IMR-90 (cell line): ENCODE results near the gene CCDC175. TPM values are rescaled to one million over a fixed set of nuclear protein-coding genes. Genes with fewer than 3 reads are reported as not detected.

Source experiments
- ATAC-seq: fragments of 200-7000 bp; cut with Tn5 transposase; 2 replicates; pipeline ENCODE4 v1.9.1; 2020; ENCODE audit warnings: low read depth, mild to moderate bottlenecking, moderate library complexity
- BruUV-seq: library from RNA; stranded (reverse); fragments of 400-500 nt; replicated peaks from 2 replicates; lab custom pipeline; 2021; lab: Mats Ljungman, UMichigan
- CTCF ChIA-PET: fragments of 300-600 bp; formaldehyde crosslinking; extraction: SDS; loops from one replicate; lab custom pipeline; 2021; ENCODE audit warnings: antibody characterized with exemption; lab: Yijun Ruan, JAX
- POLR2A ChIA-PET: fragments of 300-600 bp; sonication (Branson Sonifier 250); formaldehyde crosslinking; loops from one replicate; lab custom pipeline; 2022; ENCODE audit warnings: antibody characterized with exemption; ENCODE audit not compliant: unreplicated experiment; lab: Charles Lee
- DNase-seq: peaks from one replicate; pipeline ENCODE4 v3.0.0; 2013
- H2AFZ ChIP-seq: replicated peaks from 2 replicates; pipeline ENCODE3; 2013; ENCODE audit warnings: low read length, mild to moderate bottlenecking; ENCODE audit not compliant: poor library complexity
- H2AK5ac ChIP-seq: 2 replicates; pipeline ENCODE4 v1.6.1; 2013; ENCODE audit warnings: low read depth, low read length, inconsistent platforms
- H2AK9ac ChIP-seq: replicated peaks from 2 replicates; pipeline ENCODE3; 2013; ENCODE audit warnings: mild to moderate bottlenecking, low read depth, low read length, moderate library complexity; ENCODE audit not compliant: poor library complexity
- H2BK120ac ChIP-seq: 2 replicates; pipeline ENCODE4 v1.6.1; 2013; ENCODE audit warnings: low read depth, low read length, inconsistent platforms
- H2BK15ac ChIP-seq: 3 replicates; pipeline ENCODE4 v1.6.1; 2013; ENCODE audit warnings: low read depth, low read length, inconsistent platforms
- H2BK20ac ChIP-seq: 2 replicates; pipeline ENCODE4 v1.6.1; 2013; ENCODE audit warnings: low read depth, mild to moderate bottlenecking, inconsistent platforms, low read length, moderate library complexity
- H2BK5ac ChIP-seq: 2 replicates; pipeline ENCODE4 v1.6.1; 2013; ENCODE audit warnings: mild to moderate bottlenecking, low read depth, low read length, inconsistent platforms; ENCODE audit not compliant: poor library complexity, severe bottlenecking
- H3K14ac ChIP-seq: replicated peaks from 2 replicates; pipeline ENCODE4 v1.6.1; 2013; ENCODE audit warnings: low read depth, low read length, inconsistent platforms
- H3K18ac ChIP-seq: 2 replicates; pipeline ENCODE4 v1.6.1; 2013; ENCODE audit warnings: low read depth, low read length, control low read depth
- H3K23ac ChIP-seq: 2 replicates; pipeline ENCODE4 v1.6.1; 2013; ENCODE audit warnings: low read depth, low read length, inconsistent platforms
- H3K27ac ChIP-seq: 2 replicates; pipeline ENCODE4 v1.5.1; 2013; ENCODE audit warnings: mild to moderate bottlenecking, control low read depth, low read length; ENCODE audit not compliant: insufficient read depth
- H3K27me3 ChIP-seq: 2 replicates; pipeline ENCODE4 v1.6.1; 2013; ENCODE audit warnings: low read length; ENCODE audit not compliant: control insufficient read depth, insufficient read depth
- H3K36me3 ChIP-seq: 2 replicates; pipeline ENCODE4 v1.6.1; 2013; ENCODE audit warnings: low read length, mixed read lengths; ENCODE audit not compliant: control insufficient read depth, insufficient read depth
- H3K4ac ChIP-seq: 2 replicates; pipeline ENCODE4 v1.6.1; 2013; ENCODE audit warnings: low read depth, low read length, inconsistent platforms
- H3K4me1 ChIP-seq: 2 replicates; pipeline ENCODE4 v1.6.1; 2013; ENCODE audit warnings: low read length, mixed read lengths; ENCODE audit not compliant: control insufficient read depth, insufficient read depth
- H3K4me2 ChIP-seq: 2 replicates; pipeline ENCODE4 v1.6.1; 2013; ENCODE audit warnings: low read depth, mild to moderate bottlenecking, control low read depth, low read length, moderate library complexity
- H3K4me3 ChIP-seq: 2 replicates; pipeline ENCODE4 v1.5.1; 2013; ENCODE audit warnings: low read depth, mild to moderate bottlenecking, control low read depth, low read length, moderate library complexity; ENCODE audit not compliant: insufficient read depth
- H3K56ac ChIP-seq: 2 replicates; pipeline ENCODE4 v1.6.1; 2013; ENCODE audit warnings: low read length, inconsistent platforms; ENCODE audit not compliant: insufficient read depth; ENCODE audit errors: extremely low read depth
- H3K79me1 ChIP-seq, 2 experiments: 2 replicates each; pipeline ENCODE4 v1.6.1; 2013; ENCODE audit warnings: low read length in 2 of 2, inconsistent platforms in 1 of 2, low read depth in 1 of 2
- H3K9ac ChIP-seq: 2 replicates; pipeline ENCODE4 v1.6.1; 2013; ENCODE audit warnings: low read depth, low read length, control low read depth
- H3K9me1 ChIP-seq: 2 replicates; pipeline ENCODE4 v1.6.1; 2013; ENCODE audit warnings: low read length, inconsistent platforms; ENCODE audit not compliant: insufficient read depth
- H3K9me3 ChIP-seq: 2 replicates; pipeline ENCODE4 v1.6.1; 2013; ENCODE audit warnings: low read length; ENCODE audit not compliant: control insufficient read depth, insufficient read depth
- H4K20me1 ChIP-seq: 2 replicates; pipeline ENCODE4 v1.6.1; 2013; ENCODE audit warnings: low read length, inconsistent platforms; ENCODE audit not compliant: insufficient read depth
- H4K5ac ChIP-seq: 2 replicates; pipeline ENCODE4 v1.6.1; 2013; ENCODE audit warnings: mild to moderate bottlenecking, low read depth, low read length, control low read depth
- H4K8ac ChIP-seq, 2 experiments: 2 replicates each; pipeline ENCODE4 v1.6.1; 2013; ENCODE audit warnings: low read depth in 2 of 2, low read length in 2 of 2, control low read depth in 1 of 2, inconsistent platforms in 1 of 2
- H4K91ac ChIP-seq: 2 replicates; pipeline ENCODE4 v1.6.1; 2013; ENCODE audit warnings: low read depth, low read length, inconsistent platforms; ENCODE audit not compliant: insufficient read depth
- CEBPB ChIP-seq: IDR thresholded peaks from 2 replicates; pipeline ENCODE4 v1.6.1; 2012; ENCODE audit warnings: low read depth, low read length, improper control_type of control experiment
- CTCF ChIP-seq: conservative IDR thresholded peaks from 2 replicates; pipeline ENCODE4 v1.5.1; 2012; ENCODE audit warnings: mild to moderate bottlenecking, low read depth, low read length, improper control_type of control experiment
- ELK1 ChIP-seq: fragments of 150-350 bp; IDR thresholded peaks from 2 replicates; pipeline ENCODE4 v1.6.1; 2016; ENCODE audit warnings: low read depth, mild to moderate bottlenecking, low read length, moderate library complexity, borderline replicate concordance
- FOS ChIP-seq: fragments of 150-350 bp; IDR thresholded peaks from 2 replicates; pipeline ENCODE4 v1.6.1; 2016; ENCODE audit warnings: low read depth, low read length
- MAFK ChIP-seq: IDR thresholded peaks from 2 replicates; pipeline ENCODE4 v1.6.1; 2012; ENCODE audit warnings: low read depth, low read length, improper control_type of control experiment
- MAZ ChIP-seq: IDR thresholded peaks from 2 replicates; pipeline ENCODE4 v1.6.1; 2012; ENCODE audit warnings: low read depth, mild to moderate bottlenecking, low read length, improper control_type of control experiment, moderate library complexity, borderline replicate concordance
- MXI1 ChIP-seq: IDR thresholded peaks from 2 replicates; pipeline ENCODE4 v1.6.1; 2012; ENCODE audit warnings: low read depth, mild to moderate bottlenecking, low read length, moderate library complexity, borderline replicate concordance
- POLR2A ChIP-seq: IDR thresholded peaks from 2 replicates; pipeline ENCODE4 v1.6.1; 2012; ENCODE audit warnings: mild to moderate bottlenecking, low read depth, low read length
- RCOR1 ChIP-seq: IDR thresholded peaks from 2 replicates; pipeline ENCODE4 v1.6.1; 2012; ENCODE audit warnings: mild to moderate bottlenecking, low read length, improper control_type of control experiment; ENCODE audit not compliant: insufficient replicate concordance
- WGBS, 2 experiments: methylation state at CpG; one replicate each; pipeline versions ENCODE4 v1.1.5 to v1.1.7; 2013; ENCODE audit warnings: missing lambda C conversion rate in 2 of 2; ENCODE audit not compliant: insufficient read length in 1 of 2; ENCODE audit errors: extremely low coverage in 2 of 2; 5-methylcytosine and 5-hydroxymethylcytosine counted together
- dilution Hi-C: fragments of 300-500 bp; cut with HindIII; formaldehyde crosslinking; loops from one replicate; pipeline ENCODE4 v1.14.3; 2018; ENCODE audit warnings: low sequenced_read_pairs; ENCODE audit not compliant: unreplicated experiment
- in situ Hi-C: fragments of 300-500 bp; cut with MboI; formaldehyde crosslinking; loops from 3 replicates; pipeline ENCODE4 v1.14.3; 2019; ENCODE audit warnings: low sequenced_read_pairs, inconsistent platforms, mixed read lengths
- intact Hi-C: fragments of 100-400 bp; cut with micrococcal nuclease; formaldehyde crosslinking; loops from 2 replicates; pipeline ENCODE4 v1.10.0; 2022
- polyA plus RNA-seq, 3 experiments: library from polyadenylated mRNA; depleted of rRNA; stranded (reverse); fragments of >200 nt; gene quantifications; 2 replicates each; pipeline ENCODE4 v1.2.3, GENCODE V29; 2012; ENCODE audit warnings: low replicate concordance in 1 of 3
- total RNA-seq: library from RNA; depleted of rRNA; stranded (reverse); fragments of >200 nt; gene quantifications from 2 replicates; pipeline ENCODE4 v1.2.3, GENCODE V29; 2012

Gene CCDC175
- total and polyA plus RNA-seq, 2 of the 4 experiments (the other 2 are of a cell fraction) = not detected

- peak overlapping the region; percentile 17; the same call in 1 of the 2 replicates for H2BK20ac ChIP-seq
- no peak overlapping the region; the same call in 1 of the 2 replicates for H4K91ac ChIP-seq
- peak overlapping the region; percentile 12; the same call in 1 of the 2 replicates for H4K5ac ChIP-seq
- no peak overlapping the region for H3K4me2 ChIP-seq
- H2BK120ac ChIP-seq = peak overlapping the region; percentile 28; the same call in 1 of the 2 replicates
- H2AFZ ChIP-seq = no peak overlapping the region
- no peak overlapping the region for H2AK9ac ChIP-seq
- CTCF ChIA-PET = no interaction called here
- peaks cover 8% of the 10 kb centered on the region for H3K9me1 ChIP-seq
- POLR2A ChIA-PET = no interaction called here
- H3K18ac ChIP-seq = no peak overlapping the region; the same call in 1 of the 2 replicates
- no peak overlapping the region; the same call in 2 of the 3 replicates for H2BK15ac ChIP-seq
- in situ Hi-C loops = loop anchor here (25.0 kb wide), 2 partner anchors 837 to 987 kb away; partner anchors contain the start of gene DACT1
- peak overlapping the region; percentile 44 to 66 for H4K8ac ChIP-seq
- H2BK5ac ChIP-seq = peak overlapping the region; percentile 6
- no peak overlapping the region; the same call in 1 of the 2 replicates for H3K9ac ChIP-seq
- no peak overlapping the region for H2AK5ac ChIP-seq
- no CpG with 5 or more reads among the region's 1 CpG for WGBS, 2 experiments
- DNase-seq = peak; percentile 72
- ATAC-seq = peak; percentile 63; the same call in 1 of the 2 replicates
- no peaks in the 10 kb centered on the region for H3K9me3 ChIP-seq
- TF ChIP-seq RCOR1 (no peak), CTCF (no peak), MAFK (no peak), MXI1 (no peak), CEBPB (no peak), ELK1 (no peak), FOS (no peak), POLR2A (no peak), MAZ (no peak)
- no TSS peak for BruUV-seq
- peaks cover 7% of the 10 kb centered on the region for H3K4me1 ChIP-seq
- peaks cover 34% of the 10 kb centered on the region for H3K36me3 ChIP-seq
- H3K27ac ChIP-seq = peak overlapping the region; percentile 45
- intact Hi-C loops = no loop called here
- no peak overlapping the region for H3K4ac ChIP-seq
- H3K14ac ChIP-seq = peak overlapping the region; percentile 59; the same call in 1 of the 2 replicates
- peaks cover 19 to 53% of the 10 kb centered on the region in 2 experiments for H3K79me1 ChIP-seq
- H3K4me3 ChIP-seq = no peak overlapping the region
- dilution Hi-C loops = no loop called here
- H3K56ac ChIP-seq = no peak overlapping the region
- peaks cover 6% of the 10 kb centered on the region; the same call in 1 of the 2 replicates for H4K20me1 ChIP-seq
- H3K23ac ChIP-seq = no peak overlapping the region
- H3K27me3 ChIP-seq = no peaks in the 10 kb centered on the region
Observed at GRCh38 chr14:59474172-59474571, 102.4 kb downstream of the CCDC175 start.
